ENCODE data around the gene MYEOV. TPM values are rescaled to one million over a fixed set of nuclear protein-coding genes. Genes with fewer than 3 reads are reported as not detected.

The MYEOV gene
- total and polyA plus RNA-seq, 2 of the 8 experiments (the other 6 are each of a cell fraction or from before 2014, with no cell fraction given) = 0.44 to 0.67 TPM

DNA sequence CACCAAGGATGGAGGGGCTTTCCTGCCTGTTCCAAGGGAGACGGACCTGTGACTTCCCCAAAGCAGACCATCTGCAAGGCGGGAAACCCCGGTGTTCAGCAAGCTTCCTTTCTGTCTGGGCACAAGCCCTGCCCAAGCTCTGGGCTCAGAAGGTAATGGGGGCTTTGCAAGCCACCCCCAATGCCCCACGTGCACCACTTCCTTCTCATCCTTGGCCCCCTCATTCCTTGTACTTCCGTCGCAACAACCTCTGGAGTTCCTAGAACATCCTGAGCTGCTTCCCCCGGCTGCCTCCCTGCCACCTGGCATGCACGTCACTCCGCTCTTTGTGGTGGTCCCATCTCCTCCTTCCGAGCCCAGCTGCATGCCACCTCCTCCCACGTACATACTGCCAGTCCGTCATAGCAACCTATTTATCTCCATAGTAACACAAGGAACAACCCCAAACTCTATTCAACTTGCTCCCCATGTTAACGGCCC lies 3.9 kb downstream of the MYEOV start:
- no peak overlapping the region for H2BK15ac ChIP-seq (ENCODE audit: low read length)
- no peak for TF ChIP-seq JUN (IDR thresholded peaks at IDR 0.05; ENCODE audit: low read depth, low read length)
- no peak for TF ChIP-seq SP1 (IDR thresholded peaks at IDR 0.05; ENCODE audit: low read depth, low read length)
- TF ChIP-seq SAP30 (IDR thresholded peaks at IDR 0.05; ENCODE audit: insufficient read depth, insufficient replicate concordance, low read length) = no peak
- TF ChIP-seq, protein P1, sequence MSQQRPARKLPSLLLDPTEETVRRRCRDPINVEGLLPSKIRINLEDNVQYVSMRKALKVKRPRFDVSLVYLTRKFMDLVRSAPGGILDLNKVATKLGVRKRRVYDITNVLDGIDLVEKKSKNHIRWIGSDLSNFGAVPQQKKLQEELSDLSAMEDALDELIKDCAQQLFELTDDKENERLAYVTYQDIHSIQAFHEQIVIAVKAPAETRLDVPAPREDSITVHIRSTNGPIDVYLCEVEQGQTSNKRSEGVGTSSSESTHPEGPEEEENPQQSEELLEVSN (IDR thresholded peaks at IDR 0.05) = no peak
- no peak for TF ChIP-seq EZH2 (IDR thresholded peaks at IDR 0.05; ENCODE audit: low read depth, low read length, severe bottlenecking)
- TF ChIP-seq HDAC6 (IDR thresholded peaks at IDR 0.05; ENCODE audit: low read depth, low read length) = no peak
- no peak for TF ChIP-seq ASH2L (IDR thresholded peaks at IDR 0.05; ENCODE audit: low read length)
- TF ChIP-seq MAFK (IDR thresholded peaks at IDR 0.05; ENCODE audit: low read depth, low read length) = no peak
- TF ChIP-seq GTF2F1 (IDR thresholded peaks at IDR 0.05; ENCODE audit: borderline replicate concordance, low read depth, low read length) = no peak
- TF ChIP-seq HDAC2 (IDR thresholded peaks at IDR 0.05; ENCODE audit: borderline replicate concordance in 1 of 2, low read depth in 2 of 2, low read length in 2 of 2) = no peak
- TF ChIP-seq SP2 (IDR thresholded peaks at IDR 0.05; ENCODE audit: low read length) = no peak
- no peak for TF ChIP-seq CREB1 (IDR thresholded peaks at IDR 0.05)
- TF ChIP-seq SIN3A (conservative IDR thresholded peaks at IDR 0.05 in 1 of 2, IDR thresholded peaks at IDR 0.05 in 1 of 2; ENCODE audit: low read depth in 1 of 2, low read length in 2 of 2) = no peak
- H3K14ac ChIP-seq (ENCODE audit: insufficient read length) = no peak overlapping the region
- H3K4me1 ChIP-seq (replicated peaks in 1 of 4; ENCODE audit: control insufficient read depth in 3 of 4, insufficient read depth in 4 of 4, low read length in 3 of 4) = peaks cover 0 to 2% (median under 1%) of the 10 kb centered on the region in 4 experiments; a peak in 2 of 7 replicates
- H2AFZ ChIP-seq (ENCODE audit: low read length) = no peak overlapping the region
- 86% methylated on average over 13 of the region's 13 CpGs; no CpG with 5 or more reads in 1 of the 2 experiments for WGBS, 2 experiments (ENCODE audit: extremely low coverage in 1 of 2, insufficient coverage in 1 of 2, insufficient read length in 1 of 2, insufficient replicate concordance in 2 of 2, low coverage in 1 of 2, low lambda C conversion rate in 2 of 2, missing lambda C conversion rate in 1 of 2)
- FAIRE-seq (no peak), DNase-seq (ENCODE audit: low read depth in 1 of 2, low spot score in 2 of 2) (no peak)
- H4K5ac ChIP-seq (ENCODE audit: insufficient read length, low read depth, low read length) = no peak overlapping the region
- no peak overlapping the region for H2BK120ac ChIP-seq (replicated peaks; ENCODE audit: low read depth, low read length)
- H4K20me1 ChIP-seq (replicated peaks in 1 of 2; ENCODE audit: control insufficient read depth in 1 of 2, insufficient read depth in 2 of 2, low read length in 2 of 2) = no peaks in the 10 kb centered on the region
- H4K91ac ChIP-seq (replicated peaks; ENCODE audit: insufficient read length, low read length) = no peak overlapping the region
- H3K56ac ChIP-seq (replicated peaks; ENCODE audit: insufficient read length, low read depth, low read length) = no peak overlapping the region
- H3K27ac ChIP-seq (ENCODE audit: low read depth, low read length) = no peak overlapping the region
- H2BK12ac ChIP-seq (ENCODE audit: low read depth, low read length) = no peak overlapping the region
- no peak overlapping the region for H3K23ac ChIP-seq (ENCODE audit: insufficient read length)
- CTCF ChIA-PET (ENCODE audit: partially characterized antibody) = interaction anchor here (0.7 to 2.0 kb wide), 5 partner anchors 13 to 373 kb away, joined by 3 to 7 read pairs (median 3); no protein-coding TSS in a partner anchor
- no peak overlapping the region for H3K4me3 ChIP-seq (ENCODE audit: extremely low read depth in 1 of 4, insufficient read depth in 2 of 4, low read depth in 3 of 4, low read length in 4 of 4)
- H3K9me3 ChIP-seq (ENCODE audit: insufficient read depth in 2 of 2, low read depth in 1 of 2, low read length in 1 of 2) = no peaks in the 10 kb centered on the region
- H3K9ac ChIP-seq (replicated peaks in 1 of 4; ENCODE audit: extremely low read depth in 1 of 4, low read depth in 3 of 4, low read length in 3 of 4) = no peak overlapping the region
- H3K23me2 ChIP-seq (ENCODE audit: low read depth, low read length) = peaks cover 2% of the 10 kb centered on the region; the same call in 1 of the 2 replicates
- H3K4me2 ChIP-seq (ENCODE audit: insufficient read depth in 1 of 2, low read depth in 2 of 2, low read length in 2 of 2) = no peak overlapping the region
- POLR2A ChIA-PET (ENCODE audit: partially characterized antibody) = interaction anchor here (0.9 to 3.1 kb wide), 3 partner anchors 9 to 345 kb away, joined by 3 to 12 read pairs (median 5); no protein-coding TSS in a partner anchor
- H3K4ac ChIP-seq (replicated peaks; ENCODE audit: insufficient read length, low read depth, low read length) = no peak overlapping the region
- no peak overlapping the region for H3K18ac ChIP-seq (ENCODE audit: extremely low read depth, low read length)
- peak overlapping the region; percentile 84 for H2AK5ac ChIP-seq (ENCODE audit: low read depth, low read length)
- H3K36me3 ChIP-seq (ENCODE audit: control insufficient read depth in 2 of 4, insufficient read depth in 4 of 4, low read length in 3 of 4) = no peaks in the 10 kb centered on the region
- H3K27me3 ChIP-seq (replicated peaks in 1 of 4; ENCODE audit: control insufficient read depth in 3 of 4, extremely low read depth in 1 of 4, insufficient read depth in 3 of 4, low read length in 3 of 4) = no peaks in the 10 kb centered on the region; a peak in 1 of 7 replicates
- no peak overlapping the region for H4K8ac ChIP-seq (ENCODE audit: extremely low read depth, insufficient read depth, low read length)
- H3K79me1 ChIP-seq (ENCODE audit: low read depth, low read length) = no peaks in the 10 kb centered on the region
- no peaks in the 10 kb centered on the region for H3K79me2 ChIP-seq (ENCODE audit: control insufficient read depth in 1 of 2, insufficient read depth in 2 of 2, low read length in 2 of 2)
- H2BK5ac ChIP-seq (ENCODE audit: low read depth, low read length) = 0 out of 2 replicates have a peak overlapping the region, but pooled peaks have one; percentile 12
- H2BK20ac ChIP-seq (ENCODE audit: low read length) = no peak overlapping the region

Data from H1 (cell line).